Neutrophil (primary cell): ENCODE results near the gene IRF5.

ENCODE experiments used
- H3K27ac ChIP-seq: fragments of 200-600 bp; sonication (generic); 2 replicates; pipeline ENCODE4 v1.5.1; 2016; ENCODE audit warnings: mild to moderate bottlenecking, moderate library complexity
- H3K27me3 ChIP-seq: fragments of 200-600 bp; sonication (generic); 2 replicates; pipeline ENCODE4 v1.6.0; 2016; ENCODE audit warnings: mild to moderate bottlenecking
- H3K36me3 ChIP-seq: fragments of 200-600 bp; sonication (generic); 2 replicates; pipeline ENCODE4 v1.5.1; 2017
- H3K4me1 ChIP-seq, 2 experiments: fragments of 200-600 bp in 1 of 2; sonication (generic) in 1 of 2; 1 replicate in 1 of 2; 2 replicates in 1 of 2; pipeline versions ENCODE4 v1.5.1 to v1.6.1; 2013 to 2016; ENCODE audit warnings: low read depth in 1 of 2, low read length in 1 of 2, mild to moderate bottlenecking in 1 of 2, moderate library complexity in 1 of 2; ENCODE audit not compliant: control insufficient read depth in 1 of 2, insufficient read depth in 1 of 2
- H3K4me3 ChIP-seq, 2 experiments: fragments of 200-600 bp in 1 of 2; sonication (generic) in 1 of 2; 1 replicate in 1 of 2; 2 replicates in 1 of 2; pipeline ENCODE4 v1.5.1; 2013 to 2016; ENCODE audit warnings: low read depth in 1 of 2, low read length in 1 of 2, mild to moderate bottlenecking in 1 of 2, moderate library complexity in 1 of 2
- H3K9me3 ChIP-seq: fragments of 200-600 bp; sonication (generic); 2 replicates; pipeline ENCODE4 v1.5.1; 2016
- TF ChIP-seq, protein P1 (sequence below): fragments of 200-600 bp; sonication (generic); IDR thresholded peaks from 2 replicates; pipeline ENCODE4 v1.5.1; 2016; ENCODE audit warnings: antibody characterized with exemption

Gene IRF5

DNA sequence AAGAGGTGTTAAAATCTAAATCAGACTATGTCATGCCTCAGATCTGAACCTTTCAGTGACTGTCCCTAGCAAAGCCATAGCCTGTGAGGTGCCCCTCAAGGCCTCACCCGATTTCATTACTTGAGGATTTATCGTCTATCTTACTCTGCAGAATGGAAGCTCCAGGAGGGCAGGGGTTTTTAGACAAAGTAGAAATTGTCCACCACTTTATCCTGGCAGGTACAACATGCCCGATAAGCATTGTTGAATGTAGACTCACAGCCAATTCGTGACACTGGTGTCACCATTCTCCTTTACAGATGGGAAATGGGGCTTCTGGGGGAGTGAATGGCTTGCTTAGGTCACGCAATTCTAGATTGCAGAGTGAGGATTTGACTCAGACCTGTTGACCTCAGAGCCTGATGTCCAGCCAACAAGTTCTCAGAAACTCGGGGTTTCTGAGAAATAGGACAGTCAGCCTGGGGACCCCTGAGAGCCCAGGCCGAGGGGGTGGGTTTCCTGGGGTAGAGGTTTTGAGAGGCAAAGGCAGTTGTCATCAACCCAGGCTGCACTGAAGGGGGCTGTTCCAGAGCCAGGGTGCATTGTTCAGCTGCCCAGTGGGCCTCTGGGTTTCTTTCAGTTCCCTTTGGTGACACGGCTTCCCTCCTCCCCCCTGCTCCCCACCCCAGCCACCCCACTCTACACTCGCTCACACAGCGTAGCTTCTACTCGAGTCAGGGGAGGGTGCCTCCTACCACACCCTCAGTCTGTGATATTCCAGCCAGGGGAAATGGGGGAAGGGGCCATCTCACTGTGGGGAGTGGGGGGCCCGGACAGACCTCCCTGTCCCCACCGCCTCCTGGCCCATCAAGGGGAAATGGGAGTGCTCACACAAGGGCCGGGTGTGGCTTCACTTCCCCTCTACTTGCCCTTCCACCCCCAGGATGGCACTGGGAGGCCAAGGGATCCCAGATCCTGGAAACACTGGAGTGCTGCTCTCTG is 3.1 kb upstream of the IRF5 start:
- H3K4me3 ChIP-seq = no peak overlapping the region
- no peaks in the 10 kb centered on the region for H3K9me3 ChIP-seq
- H3K27me3 ChIP-seq = no peaks in the 10 kb centered on the region
- no peak overlapping the region for H3K27ac ChIP-seq
- TF ChIP-seq, protein P1, sequence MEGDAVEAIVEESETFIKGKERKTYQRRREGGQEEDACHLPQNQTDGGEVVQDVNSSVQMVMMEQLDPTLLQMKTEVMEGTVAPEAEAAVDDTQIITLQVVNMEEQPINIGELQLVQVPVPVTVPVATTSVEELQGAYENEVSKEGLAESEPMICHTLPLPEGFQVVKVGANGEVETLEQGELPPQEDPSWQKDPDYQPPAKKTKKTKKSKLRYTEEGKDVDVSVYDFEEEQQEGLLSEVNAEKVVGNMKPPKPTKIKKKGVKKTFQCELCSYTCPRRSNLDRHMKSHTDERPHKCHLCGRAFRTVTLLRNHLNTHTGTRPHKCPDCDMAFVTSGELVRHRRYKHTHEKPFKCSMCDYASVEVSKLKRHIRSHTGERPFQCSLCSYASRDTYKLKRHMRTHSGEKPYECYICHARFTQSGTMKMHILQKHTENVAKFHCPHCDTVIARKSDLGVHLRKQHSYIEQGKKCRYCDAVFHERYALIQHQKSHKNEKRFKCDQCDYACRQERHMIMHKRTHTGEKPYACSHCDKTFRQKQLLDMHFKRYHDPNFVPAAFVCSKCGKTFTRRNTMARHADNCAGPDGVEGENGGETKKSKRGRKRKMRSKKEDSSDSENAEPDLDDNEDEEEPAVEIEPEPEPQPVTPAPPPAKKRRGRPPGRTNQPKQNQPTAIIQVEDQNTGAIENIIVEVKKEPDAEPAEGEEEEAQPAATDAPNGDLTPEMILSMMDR = no peak
- H3K36me3 ChIP-seq = no peaks in the 10 kb centered on the region
- H3K4me1 ChIP-seq = peaks cover 24 to 28% of the 10 kb centered on the region in 2 experiments

GRCh38 chr7:128935342-128935730 is 2.4 kb upstream of the IRF5 start:
- Histone ChIP-seq H3K4me3 (no peak overlapping the region), H3K4me1 (peaks cover 31 to 34% of the 10 kb centered on the region in 2 experiments), H3K36me3 (no peaks in the 10 kb centered on the region), H3K27ac (no peak overlapping the region), H3K9me3 (no peaks in the 10 kb centered on the region), H3K27me3 (no peaks in the 10 kb centered on the region)
- TF ChIP-seq, protein P1 = no peak

GRCh38 chr7:128936798-128937197 is 929 bp upstream of the IRF5 start:
- no peak overlapping the region for H3K27ac ChIP-seq
- no peaks in the 10 kb centered on the region for H3K27me3 ChIP-seq
- H3K4me3 ChIP-seq = no peak overlapping the region
- peaks cover 45 to 48% of the 10 kb centered on the region in 2 experiments for H3K4me1 ChIP-seq
- no peaks in the 10 kb centered on the region for H3K36me3 ChIP-seq
- H3K9me3 ChIP-seq = no peaks in the 10 kb centered on the region
- TF ChIP-seq, protein P1 = no peak

DNA sequence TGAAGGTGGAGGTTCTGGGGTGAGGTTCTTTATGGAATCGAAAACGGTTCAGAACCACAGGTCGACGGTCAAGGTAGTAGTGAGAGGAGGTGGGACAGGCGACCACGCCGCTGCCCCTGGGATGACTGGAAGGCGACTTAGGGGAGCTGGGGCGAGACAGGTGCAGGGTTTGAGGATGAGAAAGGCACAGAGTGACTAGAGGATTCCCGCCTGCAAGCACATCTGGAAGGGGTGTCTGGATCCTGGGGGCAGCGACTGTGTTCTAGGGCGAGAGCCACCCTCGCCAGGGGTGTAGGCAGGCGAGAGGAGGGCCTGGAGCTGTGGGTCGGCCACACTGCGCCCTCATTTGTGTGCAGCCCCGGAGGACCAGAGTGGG is 468 bp upstream of the IRF5 start:
- Histone ChIP-seq H3K4me3 (peak overlapping the region; percentile 85 to 90), H3K9me3 (no peaks in the 10 kb centered on the region), H3K4me1 (peaks cover 45 to 48% of the 10 kb centered on the region in 2 experiments), H3K27me3 (no peaks in the 10 kb centered on the region), H3K27ac (peak overlapping the region; percentile 82), H3K36me3 (no peaks in the 10 kb centered on the region)
- TF ChIP-seq, protein P1 = no peak

DNA sequence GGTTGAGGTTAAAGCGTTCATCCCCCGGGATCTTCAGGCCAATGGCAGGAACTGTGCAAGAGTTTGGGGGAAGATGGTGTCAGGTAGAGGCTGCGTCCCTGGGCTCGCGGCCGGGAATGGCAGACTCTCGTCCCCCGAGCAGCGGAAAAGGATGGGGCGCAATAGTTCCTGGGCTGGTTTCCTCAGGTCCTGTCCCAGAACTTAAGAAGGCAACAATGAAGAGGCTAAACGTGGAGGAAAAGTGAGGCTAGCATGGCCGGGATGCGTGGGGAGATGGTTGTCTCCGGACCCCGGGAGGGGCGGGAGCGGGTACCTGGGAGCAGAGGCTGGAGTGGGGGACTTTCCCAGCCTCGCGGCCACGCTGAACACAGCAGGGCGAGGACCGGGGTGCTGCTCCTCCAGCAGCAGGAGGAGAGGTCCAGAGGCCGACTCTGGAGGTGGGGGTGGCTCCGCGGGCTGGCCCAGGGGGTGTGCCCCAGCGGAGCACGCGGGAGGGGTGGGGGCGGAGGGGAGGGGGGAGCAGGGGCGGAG is 882 bp downstream of the IRF5 start:
- Histone ChIP-seq H3K27ac (peak overlapping the region; percentile 82), H3K4me1 (peaks cover 38 to 40% of the 10 kb centered on the region in 2 experiments), H3K36me3 (no peaks in the 10 kb centered on the region), H3K27me3 (no peaks in the 10 kb centered on the region), H3K9me3 (no peaks in the 10 kb centered on the region), H3K4me3 (peak overlapping the region; percentile 85 to 90)
- TF ChIP-seq, protein P1 = no peak
